Glutamatergic neuron (in vitro differentiated cells): ENCODE measurements around the gene SLC26A3. TPM values are rescaled to one million over a fixed set of nuclear protein-coding genes. Genes with fewer than 3 reads are reported as not detected.
A peak's percentile ranks its signal among the peaks of the same experiment; 100 is the strongest.

Source experiments
- DNase-seq: peaks from one replicate; pipeline ENCODE4 v3.0.0; 2022
- H3K27ac Mint-ChIP-seq: one replicate; pipeline ENCODE4 v1.8.0; 2020; ENCODE audit warnings: mild to moderate bottlenecking, mixed read lengths, inconsistent platforms; ENCODE audit not compliant: unreplicated experiment
- H3K27me3 Mint-ChIP-seq: one replicate; pipeline ENCODE4 v1.8.0; 2020; ENCODE audit warnings: mild to moderate bottlenecking, moderate library complexity, mixed read lengths, inconsistent platforms; ENCODE audit not compliant: unreplicated experiment
- H3K36me3 Mint-ChIP-seq: one replicate; pipeline ENCODE4 v1.8.0; 2020; ENCODE audit warnings: mild to moderate bottlenecking, mixed read lengths, inconsistent platforms; ENCODE audit not compliant: unreplicated experiment
- H3K4me1 Mint-ChIP-seq: one replicate; pipeline ENCODE4 v1.8.0; 2020; ENCODE audit warnings: mild to moderate bottlenecking, low read depth, mixed read lengths, inconsistent platforms; ENCODE audit not compliant: unreplicated experiment
- H3K4me3 Mint-ChIP-seq: one replicate; pipeline ENCODE4 v1.8.0; 2020; ENCODE audit warnings: mild to moderate bottlenecking, mixed read lengths, inconsistent platforms; ENCODE audit not compliant: unreplicated experiment
- H3K9me3 Mint-ChIP-seq: one replicate; pipeline ENCODE4 v1.8.0; 2020; ENCODE audit warnings: mild to moderate bottlenecking, moderate library complexity, mixed read lengths, inconsistent platforms; ENCODE audit not compliant: unreplicated experiment
- CTCF ChIP-seq: fragments of 200-600 bp; sonication (generic); IDR thresholded peaks from one replicate; pipeline ENCODE4 v1.5.0; 2021; ENCODE audit not compliant: partially characterized antibody, unreplicated experiment
- total RNA-seq: library from RNA; stranded (reverse); fragmentation: NEBNext Ultra II Directional; extraction: Animal tissue kit (Norgen Biotek cat#: 25700); gene quantifications from one replicate; pipeline ENCODE4 v1.2.1, GENCODE V29; 2021; ENCODE audit not compliant: unreplicated experiment

The SLC26A3 gene
- total RNA-seq, 1 donor from 2014 or later = not detected

GRCh38 chr7:107746006-107746405 lies 57.0 kb downstream of the SLC26A3 start:
- H3K4me3 Mint-ChIP-seq = peak overlapping the region; percentile 99
- H3K9me3 Mint-ChIP-seq = peaks cover 2% of the 10 kb centered on the region
- no peak overlapping the region for H3K27ac Mint-ChIP-seq
- H3K27me3 Mint-ChIP-seq = peaks cover 5% of the 10 kb centered on the region
- peaks cover 14% of the 10 kb centered on the region for H3K4me1 Mint-ChIP-seq
- TF ChIP-seq CTCF = no peak
- H3K36me3 Mint-ChIP-seq = no peaks in the 10 kb centered on the region
- DNase-seq = no peak

GRCh38 chr7:107744345-107744750 lies 58.7 kb downstream of the SLC26A3 start:
- no peak for DNase-seq
- Mint-ChIP-seq H3K27me3 (peaks cover 5% of the 10 kb centered on the region), H3K27ac (peak overlapping the region; percentile 99), H3K9me3 (peaks cover 2% of the 10 kb centered on the region), H3K4me1 (peaks cover 14% of the 10 kb centered on the region), H3K36me3 (no peaks in the 10 kb centered on the region), H3K4me3 (peak overlapping the region; percentile 99)
- TF ChIP-seq CTCF = no peak

GRCh38 chr7:107743567-107744344 lies 59.3 kb downstream of the SLC26A3 start, which contains the start of gene CBLL1:
CBLL1 (plus strand) TSS chr7:107744142; CDS start chr7:107744164, 22 bp downstream.
- no peaks in the 10 kb centered on the region for H3K36me3 Mint-ChIP-seq
- H3K4me1 Mint-ChIP-seq = peaks cover 14% of the 10 kb centered on the region
- H3K27me3 Mint-ChIP-seq = peaks cover 5% of the 10 kb centered on the region
- peak; percentile 98 for DNase-seq
- H3K27ac Mint-ChIP-seq = peak within 1 kb of the TSS; percentile 99
- peak within 1 kb of the TSS; percentile 99 for H3K4me3 Mint-ChIP-seq
- H3K9me3 Mint-ChIP-seq = peaks cover 2% of the 10 kb centered on the region
- TF ChIP-seq CTCF = no peak

- peak; percentile 54 for DNase-seq
- H3K4me1 Mint-ChIP-seq = peaks cover 14% of the 10 kb centered on the region
These were observed 60.1 kb downstream of the SLC26A3 start for GRCh38 chr7:107742678-107743566.

More at GRCh38 chr7:107742678-107743566, 60.1 kb downstream of the SLC26A3 start:
- H3K9me3 Mint-ChIP-seq = peaks cover 2% of the 10 kb centered on the region
- H3K4me3 Mint-ChIP-seq = peak overlapping the region; percentile 98
- H3K36me3 Mint-ChIP-seq = no peaks in the 10 kb centered on the region
- H3K27me3 Mint-ChIP-seq = peaks cover 5% of the 10 kb centered on the region
- no peak for TF ChIP-seq CTCF
- H3K27ac Mint-ChIP-seq = peak overlapping the region; percentile 97
